DMS153 treated with DMSO at 0.1 percent for 48 hours (cell line): Measurements from ENCODE around the gene ORC6.

Source experiments
- DNase-seq: peaks from one replicate; lab custom pipeline; 2025; ENCODE audit not compliant: unreplicated experiment; lab: John Stamatoyannopoulos, UW

The ORC6 gene

DNA sequence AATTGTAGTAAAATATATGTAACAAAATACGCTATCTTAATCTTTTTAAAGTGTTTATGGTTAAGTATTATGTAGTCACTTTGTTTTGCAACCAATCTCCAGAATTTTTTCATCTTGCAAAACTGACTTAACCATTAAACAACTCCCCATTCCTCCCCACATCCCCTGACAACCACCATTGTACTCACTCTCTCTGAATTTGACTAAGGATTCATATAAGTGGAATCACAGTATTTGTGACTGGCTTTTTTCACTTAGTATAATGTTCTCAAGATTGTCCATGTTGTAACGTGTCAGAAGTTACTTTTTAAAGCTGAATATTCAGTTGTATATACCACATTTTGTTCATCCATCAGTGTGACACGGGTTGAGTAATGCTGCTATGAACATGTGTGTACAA, 10.6 kb downstream of the ORC6 start:
- no peak for DNase-seq

DNA sequence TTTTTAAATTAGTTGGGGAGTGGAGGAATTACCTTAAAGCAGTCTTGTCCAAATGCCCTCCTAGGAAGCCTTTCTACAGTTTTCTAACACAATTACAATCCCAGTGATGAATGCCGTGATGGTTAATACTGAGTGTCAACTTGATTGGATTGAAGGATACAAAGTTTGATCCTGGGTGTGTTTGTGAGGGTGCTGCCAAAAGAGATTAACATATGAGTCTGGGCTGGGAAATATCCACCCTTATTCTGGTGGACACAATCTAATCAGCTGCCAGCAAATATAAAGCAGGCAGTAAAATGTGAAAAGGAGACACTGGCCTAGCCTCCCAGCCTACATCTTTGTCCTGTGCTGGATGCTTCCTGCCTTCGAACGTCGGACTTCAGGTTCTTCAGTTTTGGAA, 12.2 kb downstream of the ORC6 start:
- no peak for DNase-seq

DNA sequence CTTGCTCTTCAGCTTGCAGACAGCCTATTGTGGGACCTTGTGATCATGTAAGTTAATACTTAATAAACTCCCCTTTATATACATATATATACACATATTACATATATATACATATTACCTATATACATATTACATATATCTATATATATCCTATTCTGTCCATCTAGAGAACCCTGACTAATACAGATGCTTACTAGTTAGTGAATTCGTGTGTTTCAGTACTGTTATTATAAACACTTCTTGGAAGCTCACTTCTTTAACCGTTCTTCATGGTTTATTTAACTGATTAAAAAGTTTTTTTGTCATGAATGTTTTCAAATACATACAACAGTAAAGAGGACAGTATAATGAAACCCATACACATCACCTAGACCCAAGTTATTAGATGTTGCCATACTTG, 12.6 kb downstream of the ORC6 start:
- no peak for DNase-seq

DNA sequence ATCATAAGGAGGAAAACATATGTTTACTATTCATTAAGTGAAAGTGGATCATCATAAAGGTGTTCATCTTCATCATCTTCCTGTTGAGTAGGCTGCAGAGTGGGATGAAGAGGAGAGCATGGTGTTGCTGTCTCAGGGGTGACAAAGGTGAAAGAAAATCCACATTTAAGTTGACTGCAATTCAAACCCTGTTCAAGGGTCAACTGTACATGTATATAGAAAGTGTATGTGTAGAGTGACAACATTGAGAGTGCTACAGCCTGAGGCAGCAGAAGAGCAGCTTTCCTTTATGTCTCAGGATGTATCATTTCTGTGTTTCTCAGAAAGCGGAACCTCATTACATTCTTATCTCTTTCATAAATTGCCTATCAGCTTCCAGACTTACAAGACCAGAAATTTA, 17.2 kb downstream of the ORC6 start:
- DNase-seq = no peak

DNA sequence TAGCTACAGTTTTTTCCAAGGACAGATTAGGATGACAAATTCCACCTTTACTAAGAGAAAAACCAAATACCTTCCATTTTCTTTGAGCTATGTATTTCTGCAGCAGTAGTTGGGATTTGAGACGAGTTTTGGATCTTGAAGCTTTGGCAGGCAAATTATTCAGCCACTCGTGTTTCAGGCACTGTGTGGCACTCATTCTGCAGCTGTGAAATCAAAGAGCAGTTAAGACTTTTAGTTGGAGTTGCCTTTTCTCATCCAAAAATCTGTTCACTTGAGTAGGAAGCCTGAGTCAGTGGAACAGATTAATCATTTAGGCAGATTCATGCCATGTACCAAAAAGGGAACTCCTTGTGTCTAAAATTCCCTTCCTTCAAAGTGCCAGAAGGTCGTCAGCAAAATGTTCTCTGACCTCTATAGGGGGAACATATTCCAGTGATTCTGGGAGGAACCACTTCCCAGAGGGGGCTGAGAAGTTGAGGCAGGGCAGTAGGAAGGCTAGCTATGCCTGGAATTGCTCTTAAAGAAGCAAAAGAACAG, 20.1 kb downstream of the ORC6 start:
- DNase-seq = no peak

DNA sequence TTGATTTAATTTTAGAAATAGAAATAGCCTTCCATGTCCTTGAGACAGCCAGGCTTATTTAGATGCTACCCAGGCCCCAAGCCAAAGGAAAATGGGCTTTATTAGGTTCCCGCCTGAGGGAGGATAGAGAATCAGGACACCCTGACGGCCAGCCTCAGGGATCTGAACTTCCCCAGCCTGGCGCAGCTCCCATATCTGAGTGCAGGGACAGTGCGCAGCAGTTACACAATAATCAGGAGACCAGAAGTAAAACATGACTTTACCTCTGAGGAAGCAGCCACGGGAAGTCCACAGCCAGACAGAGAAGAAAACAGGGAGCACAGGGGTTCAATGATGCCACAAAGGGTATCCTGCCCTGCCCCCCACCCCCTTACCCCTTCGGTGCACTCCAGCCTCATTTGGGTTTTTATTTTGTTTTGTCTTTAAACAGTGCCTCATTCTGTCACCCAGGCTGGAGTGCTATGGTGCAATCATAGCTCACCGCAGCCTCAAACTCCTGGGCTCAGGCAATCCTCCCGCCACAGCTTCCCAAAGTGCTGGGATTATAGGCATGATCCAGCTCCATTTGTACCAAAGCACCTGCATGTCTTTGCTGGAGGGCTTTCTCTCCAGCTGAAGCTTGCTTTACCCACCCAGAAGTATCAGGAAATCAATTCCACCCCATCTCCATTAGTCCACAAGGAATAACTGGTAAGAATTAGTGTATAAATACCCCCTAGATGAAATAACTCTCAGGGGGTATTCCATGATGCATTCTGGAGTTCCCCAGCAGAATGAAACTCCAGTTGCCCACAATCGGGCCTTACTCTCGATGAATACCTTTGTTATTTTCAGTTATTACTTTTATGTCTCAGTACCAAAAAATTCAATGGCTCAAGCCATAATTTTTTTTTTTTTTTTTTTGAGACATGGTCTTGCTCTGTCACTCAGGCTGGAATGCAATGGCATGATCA, 21.9 kb downstream of the ORC6 start:
- no peak for DNase-seq

DNA sequence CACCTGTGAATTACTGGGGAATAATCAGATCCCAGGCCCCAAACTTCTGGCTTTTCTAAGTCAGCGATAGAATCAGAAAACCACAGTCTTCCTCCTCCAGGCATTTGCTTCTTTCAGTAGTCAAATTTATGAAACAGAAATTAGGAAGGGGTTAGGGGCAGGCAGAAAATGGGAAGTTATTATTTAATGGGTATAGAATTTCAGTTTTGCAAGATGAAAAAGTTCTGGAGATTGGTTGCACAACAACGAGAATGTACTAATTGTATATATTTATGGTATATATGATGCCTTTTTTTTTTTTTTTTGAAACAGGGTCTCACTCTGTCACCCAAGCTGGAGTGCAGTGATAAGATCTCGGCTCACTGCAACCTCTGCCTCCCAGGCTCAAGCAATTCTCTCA, 23.5 kb downstream of the ORC6 start:
- DNase-seq = no peak

DNA sequence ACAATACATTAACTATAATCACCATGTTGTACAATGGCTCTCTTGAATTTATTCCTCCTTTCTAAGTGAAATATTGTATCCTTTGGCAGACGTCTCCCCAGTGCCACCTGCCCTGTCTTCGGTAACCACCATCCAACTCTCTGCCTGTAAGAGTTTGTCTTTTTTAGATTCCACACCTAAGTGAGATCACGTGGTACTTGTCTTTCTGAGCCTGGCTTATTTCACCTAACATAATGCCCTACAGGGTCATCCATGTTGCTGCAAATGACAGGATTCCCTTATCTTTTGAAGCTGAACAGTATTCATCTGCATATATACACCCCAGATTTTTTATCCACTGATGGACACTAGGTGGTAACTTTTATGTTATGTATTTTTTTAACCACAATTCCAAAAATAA, 24.2 kb downstream of the ORC6 start:
- no peak for DNase-seq

DNA sequence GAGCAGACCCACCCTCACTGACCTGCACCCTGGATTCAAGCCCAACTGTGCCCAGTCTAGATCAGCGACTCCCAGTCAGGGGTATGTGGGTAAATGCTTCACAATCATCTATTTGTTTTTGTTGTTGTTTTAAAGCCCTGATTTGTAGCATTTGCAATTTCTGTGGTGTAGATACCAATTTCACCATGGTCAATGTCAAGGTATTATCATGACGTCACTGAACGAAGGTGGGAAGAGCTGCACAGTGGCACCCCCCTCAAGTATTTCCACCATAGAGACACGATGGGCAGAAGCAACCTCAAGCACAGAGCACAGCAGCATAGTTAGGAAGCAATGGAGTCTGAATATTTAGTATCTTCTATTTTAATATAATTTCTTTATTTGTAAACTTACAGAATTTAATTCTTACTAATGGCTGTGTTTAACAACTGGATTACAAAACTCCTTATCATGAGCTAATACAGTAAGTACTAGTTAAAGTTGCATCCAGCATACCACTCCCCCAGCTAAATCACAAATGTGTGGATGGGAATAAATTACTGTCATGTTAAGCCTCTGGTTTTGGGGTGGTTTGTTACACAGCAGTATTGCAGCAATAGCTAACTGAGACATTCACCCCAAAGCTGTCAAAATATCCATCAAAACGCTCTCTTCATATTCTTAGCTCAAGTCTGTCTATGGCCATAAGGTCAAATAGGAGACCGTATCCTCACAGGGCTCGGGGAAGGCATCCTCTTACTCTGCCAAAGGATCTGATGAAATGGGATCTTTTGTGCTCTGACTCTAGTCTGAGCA, 25.5 kb downstream of the ORC6 start:
- DNase-seq = no peak

DNA sequence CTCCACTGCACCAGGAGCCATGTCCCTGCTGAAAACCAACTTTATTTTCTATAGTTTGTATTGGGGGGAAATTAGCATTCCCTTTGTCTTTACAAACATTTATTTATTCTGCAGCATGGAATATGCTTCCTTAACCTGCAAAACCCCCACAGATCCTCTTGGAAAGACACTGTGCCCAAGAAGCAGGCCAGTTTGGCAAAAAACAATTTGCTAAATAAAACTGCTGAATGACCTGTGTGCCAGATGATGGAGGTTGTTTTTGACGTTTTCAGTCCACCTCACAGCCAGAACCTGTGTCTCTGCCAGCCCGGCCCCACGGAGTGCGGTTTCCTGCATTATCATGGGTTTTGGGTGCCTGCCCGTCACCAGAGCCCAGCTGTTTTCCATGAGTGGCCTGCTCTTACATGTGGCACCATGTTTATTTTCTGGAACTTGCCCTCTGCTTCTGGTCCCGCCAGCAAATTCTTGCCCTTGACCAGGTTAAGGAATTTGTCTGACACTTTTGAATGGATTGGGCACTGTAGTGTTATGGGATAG, 26.4 kb downstream of the ORC6 start:
- no peak for DNase-seq

DNA sequence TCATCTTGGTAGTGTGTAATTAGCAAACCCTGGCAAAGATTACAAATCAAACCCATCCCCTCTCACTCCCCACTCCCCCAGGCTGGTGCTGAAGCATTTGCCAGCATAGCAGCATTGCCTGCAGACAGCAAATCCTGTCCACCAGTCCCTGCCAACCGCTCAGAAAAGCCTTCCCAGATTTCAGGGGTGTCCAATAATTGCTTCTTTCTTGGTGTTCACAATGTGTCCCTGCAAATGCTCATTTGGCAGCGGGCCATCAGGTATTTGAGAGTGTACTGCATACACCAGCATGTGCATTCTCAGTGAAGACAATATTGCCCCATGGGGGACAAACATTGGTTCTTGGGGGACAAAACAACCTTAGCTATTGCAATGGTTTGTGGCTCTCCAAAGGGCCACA, 28.2 kb downstream of the ORC6 start:
- DNase-seq = no peak

DNA sequence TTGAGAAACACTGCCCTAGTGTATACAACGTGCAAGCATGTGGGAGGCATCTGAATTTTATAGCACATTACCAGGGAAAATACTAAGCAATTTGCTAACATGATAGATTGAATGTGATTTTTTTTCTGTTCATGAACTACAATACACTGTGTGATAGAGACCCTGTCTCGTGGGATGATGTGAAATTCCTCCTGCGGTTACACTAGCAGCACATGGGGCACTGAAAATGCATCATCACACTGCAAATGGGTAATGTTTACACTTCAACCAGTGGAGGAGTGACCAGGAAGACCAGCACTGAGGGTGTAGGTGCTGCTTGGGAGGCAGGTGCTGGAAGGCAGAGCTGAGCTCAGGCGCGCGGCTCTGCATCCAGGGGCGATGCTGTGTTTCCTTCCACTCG, 28.8 kb downstream of the ORC6 start:
- DNase-seq = no peak

DNA sequence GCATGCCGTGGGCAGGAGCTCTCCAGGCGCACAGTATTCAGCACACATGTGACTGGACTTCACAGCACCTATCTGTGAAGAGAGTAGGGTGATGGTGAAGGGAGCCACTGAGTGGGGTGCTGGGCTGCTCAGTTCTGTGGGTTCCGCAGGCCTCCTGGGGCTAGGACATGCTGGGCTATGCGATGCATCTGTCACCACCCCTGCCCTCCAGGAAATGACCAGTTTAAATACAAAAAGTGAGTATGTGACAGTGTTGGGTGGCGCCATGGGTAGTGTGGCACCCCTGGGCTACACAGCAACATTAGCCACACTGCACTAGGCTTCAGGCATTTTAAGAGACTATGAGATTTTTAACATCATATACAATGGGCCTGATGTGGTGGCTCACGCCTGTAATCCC, 30.1 kb downstream of the ORC6 start:
- no peak for DNase-seq

DNA sequence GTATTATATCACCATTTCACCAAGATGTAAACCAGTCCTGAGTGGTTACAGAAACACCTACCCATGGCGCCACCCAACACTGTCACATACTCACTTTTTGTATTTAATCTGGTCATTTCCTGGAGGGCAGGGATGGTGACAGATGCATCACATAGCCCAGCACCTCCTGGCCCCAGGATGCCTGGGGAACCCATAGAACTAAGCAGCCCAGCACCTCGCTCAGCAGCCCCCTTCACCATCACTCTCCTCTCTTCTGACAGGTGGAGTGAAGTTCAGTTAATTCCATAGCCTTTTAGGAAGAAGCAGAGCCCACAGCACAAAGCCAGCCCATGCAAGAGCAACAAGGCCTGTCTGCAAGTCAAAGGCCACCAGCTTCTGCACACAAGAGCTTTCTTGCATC, 31.2 kb downstream of the ORC6 start:
- no peak for DNase-seq

DNA sequence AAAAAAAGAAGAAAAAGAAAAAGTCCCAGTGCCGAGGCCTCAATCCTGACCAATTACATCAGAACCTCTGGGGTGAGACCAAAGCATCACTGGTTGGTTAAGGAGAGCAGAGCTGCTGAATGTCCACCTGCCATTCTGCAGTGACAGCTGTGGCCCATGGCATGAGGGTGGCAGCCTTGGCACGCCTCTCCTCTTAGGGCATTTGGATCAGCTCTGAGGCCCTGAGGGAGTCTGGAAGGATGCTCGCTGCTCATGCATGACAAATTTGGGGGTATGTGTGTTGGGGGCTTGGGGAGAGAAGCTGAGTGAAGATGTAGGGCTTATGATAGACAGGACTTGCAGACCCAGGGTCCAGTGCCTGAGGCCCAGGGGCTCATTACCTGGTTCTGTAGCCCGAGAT, 32.4 kb downstream of the ORC6 start:
- no peak for DNase-seq

DNA sequence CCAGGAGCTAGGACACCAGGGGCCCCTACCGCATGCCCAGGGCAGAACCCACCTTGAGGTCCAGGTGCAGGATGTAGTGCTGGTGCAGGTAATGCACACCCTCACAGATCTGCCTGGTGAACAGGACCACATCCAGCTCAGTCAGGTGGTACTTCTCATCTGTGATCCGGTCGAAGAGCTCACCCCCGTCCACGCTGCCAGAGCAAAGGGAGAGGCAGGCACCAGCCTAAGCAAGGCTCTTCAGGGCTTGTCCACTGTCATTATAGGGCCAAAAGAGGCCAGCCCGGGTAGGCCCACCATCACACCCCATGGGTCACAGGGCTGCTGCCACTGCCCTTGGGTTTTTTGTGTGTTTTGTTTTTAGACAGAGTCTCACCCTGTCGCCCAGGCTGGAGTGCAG, 37.7 kb downstream of the ORC6 start:
- DNase-seq = no peak

DNA sequence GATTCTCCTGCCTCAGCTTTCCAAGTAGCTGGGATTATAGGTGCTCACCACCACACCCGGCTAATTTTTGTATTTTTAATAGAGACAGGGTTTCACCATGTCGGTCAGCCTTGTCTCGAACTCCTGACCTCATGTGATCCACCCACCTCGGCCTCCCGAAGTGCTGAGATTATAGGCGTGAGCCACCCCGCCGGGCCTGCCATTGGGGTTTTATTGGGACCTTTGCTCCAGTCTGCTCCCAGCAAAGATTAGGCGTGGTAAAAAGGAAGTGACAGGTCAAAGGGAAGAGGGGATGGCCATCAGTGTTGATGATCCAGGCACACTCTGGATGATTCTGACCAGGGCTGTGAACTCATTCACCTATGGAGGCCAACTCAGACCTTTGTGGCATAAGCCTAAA, 38.2 kb downstream of the ORC6 start:
- no peak for DNase-seq

DNA sequence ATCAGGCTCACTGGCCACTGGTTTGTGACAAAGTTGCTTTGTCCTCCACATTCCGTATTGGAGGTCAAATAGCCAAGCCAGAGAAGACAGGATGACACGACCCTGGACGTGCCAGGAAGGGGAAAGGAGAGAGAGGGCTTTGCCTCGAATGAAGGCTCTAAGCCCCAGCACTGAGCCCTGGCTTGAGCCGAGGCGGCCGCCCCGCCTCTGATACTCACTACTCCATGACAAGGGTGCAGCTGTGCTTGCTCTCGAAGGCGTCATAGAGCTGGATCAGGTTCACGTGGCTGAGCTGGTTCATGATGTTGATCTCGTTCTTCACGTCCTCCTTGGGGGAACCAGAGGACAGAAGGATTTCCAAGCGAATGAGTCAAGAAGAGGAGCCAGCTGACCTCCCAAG, 39.3 kb downstream of the ORC6 start:
- DNase-seq = no peak

DNA sequence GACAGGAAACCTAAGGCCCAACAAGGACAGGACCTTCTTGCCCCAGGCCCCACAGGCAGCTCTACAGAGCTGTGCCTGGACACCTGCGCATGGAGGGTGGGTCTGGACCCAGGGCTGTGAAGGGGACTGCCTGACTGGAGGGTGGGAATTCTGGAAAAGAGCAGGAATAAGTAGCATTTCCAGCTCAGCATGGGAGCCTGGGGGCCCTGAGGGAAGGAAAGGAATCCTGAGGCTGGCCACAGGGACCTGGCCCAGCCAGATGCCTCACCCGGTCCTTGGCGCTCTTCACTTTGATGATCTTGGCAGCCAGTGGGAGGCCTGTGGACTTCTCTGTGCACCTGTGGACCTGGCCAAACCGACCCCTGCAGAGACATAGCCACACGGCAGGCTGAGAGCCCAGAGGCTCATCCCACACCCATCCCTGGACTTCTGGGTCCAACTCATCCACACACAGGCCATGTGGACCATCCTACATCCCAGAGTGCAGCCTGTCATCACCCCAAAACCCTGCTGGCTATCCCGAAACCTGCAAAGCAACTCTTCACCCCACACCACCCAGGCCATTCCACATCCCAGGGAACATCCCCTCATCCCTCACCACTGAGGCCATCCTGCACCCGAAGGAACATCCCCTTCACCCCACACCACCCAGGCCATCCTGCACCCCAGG, 40.0 kb downstream of the ORC6 start:
- DNase-seq = no peak

DNA sequence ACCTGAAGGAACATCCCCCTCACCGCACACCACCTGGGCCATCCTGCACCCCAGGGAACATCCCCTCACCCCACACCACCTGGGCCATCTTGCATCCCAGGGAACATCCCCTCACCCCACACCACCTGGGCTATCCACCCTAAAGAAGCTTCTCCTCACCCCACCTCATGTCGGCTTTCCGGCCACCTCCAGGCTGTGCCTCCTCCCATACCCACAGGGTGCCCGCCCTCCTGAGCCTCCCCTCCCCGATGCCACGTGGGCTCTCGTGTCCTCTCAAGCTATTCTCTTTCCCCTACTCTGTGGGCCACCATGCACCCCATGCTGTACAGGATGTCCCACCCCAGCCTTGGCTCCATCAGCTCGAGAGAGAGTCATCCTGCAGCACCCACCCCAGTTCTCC, 40.7 kb downstream of the ORC6 start:
- DNase-seq = no peak
